GM19238 (cell line): ENCODE measurements around the gene BCO1.
"Not testable (repeated sequence)": the region's sequence is repeated elsewhere in the genome, so short reads cannot be mapped to it uniquely, and the experiment has no call there.

ENCODE experiments used
- DNase-seq: peaks from one replicate; pipeline ENCODE4 v3.0.0; 2011; ENCODE audit warnings: low spot score; ENCODE audit not compliant: insufficient read length

The BCO1 gene, protein sequence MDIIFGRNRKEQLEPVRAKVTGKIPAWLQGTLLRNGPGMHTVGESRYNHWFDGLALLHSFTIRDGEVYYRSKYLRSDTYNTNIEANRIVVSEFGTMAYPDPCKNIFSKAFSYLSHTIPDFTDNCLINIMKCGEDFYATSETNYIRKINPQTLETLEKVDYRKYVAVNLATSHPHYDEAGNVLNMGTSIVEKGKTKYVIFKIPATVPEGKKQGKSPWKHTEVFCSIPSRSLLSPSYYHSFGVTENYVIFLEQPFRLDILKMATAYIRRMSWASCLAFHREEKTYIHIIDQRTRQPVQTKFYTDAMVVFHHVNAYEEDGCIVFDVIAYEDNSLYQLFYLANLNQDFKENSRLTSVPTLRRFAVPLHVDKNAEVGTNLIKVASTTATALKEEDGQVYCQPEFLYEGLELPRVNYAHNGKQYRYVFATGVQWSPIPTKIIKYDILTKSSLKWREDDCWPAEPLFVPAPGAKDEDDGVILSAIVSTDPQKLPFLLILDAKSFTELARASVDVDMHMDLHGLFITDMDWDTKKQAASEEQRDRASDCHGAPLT

DNA sequence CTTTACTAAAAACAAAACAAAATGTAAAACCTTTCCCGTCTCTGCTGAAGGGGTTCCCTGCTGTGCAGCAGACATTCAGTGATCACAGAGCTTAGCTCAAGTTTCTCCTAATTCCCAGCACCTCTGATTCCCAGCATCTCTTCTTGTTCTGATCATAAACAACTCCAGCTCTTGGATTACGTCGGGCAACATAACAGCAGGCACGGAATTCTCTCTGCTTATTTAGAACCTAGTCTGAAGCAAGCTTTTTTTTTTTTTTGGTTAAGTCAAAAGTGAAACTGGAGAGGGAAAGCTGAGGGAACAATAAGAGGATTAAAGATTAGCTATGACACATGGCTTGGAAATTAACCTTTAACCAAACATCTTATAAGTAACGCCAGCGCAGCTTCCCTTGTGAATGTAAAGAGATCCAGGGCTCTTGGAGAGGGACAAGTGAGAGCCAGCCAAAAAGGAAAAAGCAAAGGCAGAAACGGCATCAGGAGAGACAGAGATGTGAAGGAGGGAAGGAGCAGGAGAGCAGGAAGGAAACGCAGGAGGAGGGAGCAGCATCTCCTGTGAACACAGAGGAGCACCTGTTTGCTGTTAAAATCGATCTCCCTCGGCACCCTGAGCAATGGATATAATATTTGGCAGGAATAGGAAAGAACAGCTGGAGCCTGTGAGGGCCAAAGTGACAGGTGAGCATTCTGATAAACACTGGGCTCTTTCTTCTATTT lies at the start of gene BCO1:
BCO1 (plus strand) TSS at position 394 of the 716 bp plus-strand sequence; CDS start at position 614, 220 bp downstream.
- no peak for DNase-seq

DNA sequence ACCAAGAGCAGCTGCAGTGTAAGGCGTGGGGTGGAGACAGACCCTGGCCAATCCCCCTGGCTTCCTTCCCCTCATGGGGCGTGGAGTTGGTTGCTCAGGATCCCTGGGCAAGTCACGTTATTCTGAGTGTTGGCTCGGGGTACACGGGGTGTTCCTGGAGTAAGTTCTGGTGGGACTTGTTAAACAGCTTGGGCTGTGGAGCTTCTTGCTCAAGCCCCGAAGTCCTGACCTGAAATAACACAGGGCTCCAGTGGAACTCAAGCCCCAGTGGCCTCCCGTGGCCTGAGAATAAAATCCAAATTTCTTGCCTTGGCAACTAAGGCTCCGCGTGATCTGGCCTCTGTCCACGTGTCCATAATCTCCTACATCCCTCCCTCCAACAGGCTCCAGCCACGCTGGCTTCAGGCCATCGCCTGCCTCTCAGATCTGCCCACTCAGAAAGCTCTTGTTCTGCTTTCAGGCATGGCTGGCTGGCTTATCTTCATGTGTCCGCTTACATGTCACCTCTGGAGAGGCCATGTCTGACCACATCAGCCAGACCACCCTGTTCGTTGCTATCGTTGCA lies 49.3 kb upstream of the BCO1 start:
- no peak for DNase-seq

DNA sequence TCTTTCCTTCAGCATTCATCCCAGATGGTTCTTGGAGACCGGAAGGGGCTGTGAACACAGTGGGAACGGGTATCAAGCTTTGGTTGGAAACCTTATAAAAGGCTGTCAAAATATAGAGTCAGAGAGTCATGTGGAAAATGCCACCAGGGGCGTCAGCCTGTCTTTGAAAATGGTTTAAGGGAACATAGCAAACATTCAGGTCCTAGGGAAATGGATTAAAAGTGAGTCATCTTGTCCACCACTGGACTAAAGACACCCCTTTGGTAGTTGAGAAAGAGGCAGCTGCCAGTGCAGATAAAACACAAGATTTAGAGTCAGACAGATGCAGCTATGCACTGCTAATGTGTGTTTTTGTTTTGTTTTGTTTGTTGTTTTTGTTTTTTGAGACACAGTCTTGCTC lies 47.8 kb upstream of the BCO1 start:
- no peak for DNase-seq

DNA sequence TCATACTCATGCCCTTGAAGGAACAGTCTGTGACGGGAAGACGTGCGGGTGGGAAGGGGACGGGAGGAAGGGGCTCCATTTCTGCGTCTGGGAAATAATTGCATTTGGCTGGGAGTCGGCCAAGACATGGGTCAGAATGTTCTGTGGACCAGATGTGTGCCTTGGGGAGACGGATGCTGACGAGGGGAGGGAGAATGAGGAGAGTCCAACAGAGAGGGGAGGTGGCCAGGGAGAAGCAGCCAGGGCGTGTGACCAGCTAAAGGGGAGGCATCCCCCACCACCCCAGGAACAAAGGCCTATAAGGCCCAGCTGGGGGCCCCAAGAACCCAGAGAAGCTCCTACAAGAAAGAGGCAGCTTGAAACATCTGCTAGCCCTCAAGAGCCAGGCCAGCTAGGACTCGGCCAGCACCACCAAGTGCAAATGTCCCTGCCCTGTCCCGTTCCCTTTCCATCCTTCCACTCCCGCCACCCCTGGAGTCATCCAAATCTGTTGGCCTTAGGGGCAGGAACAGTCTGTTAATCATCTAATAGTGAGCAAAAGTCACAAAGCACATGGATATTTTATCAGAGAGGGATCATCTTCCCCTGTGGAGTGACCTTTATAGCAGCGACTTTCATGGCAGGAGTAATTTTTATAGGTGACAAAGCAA lies 42.5 kb upstream of the BCO1 start:
- DNase-seq, result no peak

DNA sequence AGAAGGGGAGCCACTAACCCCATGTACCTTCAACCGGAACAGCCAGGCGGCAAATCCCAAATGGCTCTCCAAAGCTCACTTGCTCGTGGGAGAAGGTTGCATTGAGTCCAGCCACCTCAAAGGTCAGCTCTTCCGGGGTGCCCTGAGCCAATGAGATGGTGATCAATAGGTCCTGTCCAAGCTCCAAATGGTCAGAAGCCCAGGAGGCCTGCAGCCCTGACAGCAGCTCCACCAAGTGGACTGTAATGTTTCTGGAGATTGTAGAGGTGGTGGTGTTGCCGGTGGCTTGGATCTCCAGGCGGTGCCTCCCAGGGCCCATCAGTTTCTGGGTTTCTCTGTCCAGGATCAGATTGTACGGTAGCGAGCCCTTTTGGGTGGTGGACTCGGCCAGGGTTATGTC lies 39.9 kb upstream of the BCO1 start:
- DNase-seq, result no peak

DNA sequence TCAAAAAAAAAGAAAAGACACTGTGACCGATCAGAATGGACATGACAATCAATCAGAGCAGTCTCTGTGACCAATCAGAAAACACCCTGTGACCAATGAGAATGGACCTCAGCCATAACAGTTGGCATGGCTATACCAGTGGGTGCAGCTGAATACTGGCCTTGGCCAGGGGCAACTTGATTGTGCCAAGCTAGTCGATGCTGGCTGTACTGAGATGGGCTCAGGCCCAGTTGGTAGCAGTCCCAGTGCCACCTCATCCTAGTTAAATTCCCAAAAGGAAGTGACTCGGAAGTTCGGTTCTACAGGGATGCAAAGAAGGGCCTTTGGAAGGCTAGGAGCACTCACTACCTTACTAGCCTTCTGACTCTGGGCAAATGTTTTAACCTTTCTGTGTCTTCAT lies 37.2 kb upstream of the BCO1 start:
- DNase-seq, result no peak

DNA sequence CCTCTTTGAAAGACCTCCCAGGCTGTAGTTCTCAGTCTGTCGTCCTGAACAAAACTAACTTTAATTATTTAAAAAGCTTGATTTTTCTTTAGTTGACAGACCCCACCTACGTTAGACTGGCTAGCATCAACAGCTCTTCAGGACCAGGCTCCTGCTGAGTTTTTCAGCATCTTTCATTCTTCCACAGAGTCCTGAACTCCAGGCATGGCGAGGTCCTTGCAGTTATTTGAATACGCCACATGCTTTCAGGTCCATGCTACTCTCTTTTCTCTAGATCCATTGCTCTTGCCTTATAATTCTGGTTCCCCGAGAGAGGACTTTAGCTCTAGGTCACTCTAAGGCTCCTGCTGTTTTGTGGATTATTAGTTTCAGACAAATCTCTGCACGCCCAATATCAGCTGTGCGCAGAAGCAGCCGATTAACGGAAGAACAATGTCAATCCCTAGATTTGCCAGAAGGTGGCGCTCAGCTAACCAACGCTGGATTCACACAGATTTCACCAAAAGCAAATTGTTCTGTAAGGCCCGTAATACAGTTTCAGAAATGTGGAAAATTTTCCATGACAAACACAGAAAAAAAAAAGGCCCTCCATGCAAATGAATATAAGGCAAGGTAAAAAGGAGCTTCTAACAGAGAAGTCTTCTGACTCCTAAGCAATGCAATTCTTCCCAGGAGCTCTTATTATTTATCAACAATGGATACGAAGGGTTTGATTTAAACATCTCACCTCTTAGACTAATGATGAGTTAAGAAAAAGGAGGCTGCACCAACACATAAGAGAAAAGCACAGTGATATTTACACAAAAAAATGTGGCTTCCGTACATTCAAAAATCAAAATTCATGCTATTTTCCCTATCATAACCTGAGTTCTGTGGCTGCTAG lies 33.5 kb upstream of the BCO1 start:
- peak; percentile 46 for DNase-seq

DNA sequence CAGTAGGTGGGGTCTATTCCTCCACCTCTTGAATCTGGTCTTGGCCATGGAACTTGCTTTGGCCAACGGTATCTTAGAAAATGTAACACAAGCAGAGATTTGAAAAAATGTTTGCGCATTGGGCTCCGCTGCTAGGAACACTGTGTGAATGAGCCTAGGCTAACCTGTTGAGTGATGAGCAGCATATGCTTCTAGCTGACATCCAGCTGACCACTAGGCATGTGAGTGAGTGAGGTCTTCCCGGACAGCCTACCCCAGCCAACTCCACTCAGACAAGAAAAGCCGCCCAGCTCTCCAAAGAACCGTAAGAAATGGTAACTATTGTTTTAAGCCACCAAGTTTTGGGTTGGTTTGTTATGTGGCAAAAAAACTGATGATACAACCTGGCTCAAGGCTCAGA lies 31.4 kb upstream of the BCO1 start:
- DNase-seq, result no peak

DNA sequence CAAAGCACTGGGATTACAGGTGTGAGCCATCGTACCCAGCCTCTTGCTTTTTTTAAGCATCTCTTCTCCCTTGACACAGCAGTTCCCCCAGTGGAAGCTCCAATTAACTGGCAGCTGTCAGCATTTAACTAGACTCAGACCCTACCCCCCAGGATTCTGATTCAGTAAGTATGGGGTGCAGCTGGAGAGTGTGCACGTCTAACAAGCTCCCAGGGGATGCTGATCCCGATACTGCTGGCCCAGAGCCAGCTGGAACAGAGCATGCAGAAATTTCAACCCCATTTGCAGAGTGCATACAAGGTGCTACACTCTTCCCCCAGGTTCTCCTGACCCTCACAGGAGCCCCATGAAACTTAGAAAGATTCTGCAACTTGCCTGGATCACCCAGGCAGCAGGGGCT lies 27.7 kb upstream of the BCO1 start:
- no peak for DNase-seq

DNA sequence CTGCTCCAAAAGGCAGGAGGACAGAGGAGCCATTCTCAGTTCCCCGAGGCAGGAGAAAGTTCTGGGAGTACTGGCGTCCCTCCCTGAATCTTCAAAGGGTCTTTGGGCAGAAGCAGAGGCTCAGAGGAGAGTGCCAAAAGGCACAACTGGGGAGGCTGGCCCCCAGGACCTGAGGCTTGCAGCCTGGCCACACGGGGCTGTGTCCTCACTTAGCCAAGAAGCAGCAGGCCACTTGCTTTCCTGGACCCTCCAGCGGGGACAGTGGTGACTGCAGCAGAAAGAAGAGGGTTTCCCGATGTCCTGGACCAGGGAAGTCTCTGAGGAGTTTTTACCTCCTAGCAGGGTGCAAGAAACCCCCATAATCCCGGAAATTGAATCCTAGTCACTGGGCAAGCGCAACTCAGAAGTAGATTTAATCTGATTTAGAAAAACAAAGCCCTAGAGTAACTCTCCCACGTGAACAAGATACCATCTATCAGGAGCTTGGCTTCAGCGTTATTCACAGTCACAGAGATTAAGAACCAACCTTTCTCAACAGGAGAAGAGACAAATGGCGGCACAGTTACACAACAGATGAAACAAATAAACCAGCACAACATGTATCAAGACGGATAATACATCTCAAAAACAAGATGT lies 25.5 kb upstream of the BCO1 start:
- no peak for DNase-seq

DNA sequence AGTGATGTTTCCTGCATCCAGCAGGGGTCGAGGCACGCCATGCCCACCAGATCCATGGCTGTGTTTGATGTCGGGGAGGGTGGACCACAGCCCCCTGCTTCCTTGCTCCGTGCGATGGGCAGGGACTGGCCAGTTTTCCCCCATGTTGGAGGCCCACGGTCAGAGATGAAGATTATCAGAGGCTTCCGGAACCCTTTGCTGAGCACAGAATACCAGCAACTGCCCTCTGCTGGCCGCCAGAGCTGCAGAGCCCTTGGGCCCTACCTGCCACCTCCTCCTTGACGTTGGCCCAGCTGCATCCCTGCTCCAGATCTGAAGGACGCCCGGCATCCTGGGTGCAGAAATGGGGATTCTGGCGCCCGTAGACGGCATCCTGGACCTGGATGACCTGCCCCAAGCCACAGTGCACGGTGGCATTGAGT lies 23.7 kb upstream of the BCO1 start:
- DNase-seq, result no peak

DNA sequence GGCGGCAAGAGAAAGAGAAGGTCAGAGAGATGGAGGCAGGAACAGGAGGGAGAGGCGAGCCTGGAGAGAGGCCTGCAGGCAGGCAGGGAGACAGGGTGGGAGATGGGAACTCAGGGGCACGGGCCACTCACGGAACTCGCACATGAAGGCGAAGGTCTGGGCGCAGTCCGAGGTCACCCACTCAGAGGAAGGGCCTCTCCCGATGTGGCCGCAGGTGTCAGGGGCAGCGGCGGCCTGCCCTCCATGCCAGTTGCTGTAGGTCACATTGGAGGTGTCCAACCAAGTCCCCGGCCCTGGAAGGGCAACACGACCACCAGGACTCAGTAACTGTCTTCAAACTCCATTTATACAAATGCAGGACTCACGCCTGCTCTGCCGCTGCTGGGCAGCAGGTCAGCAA lies 22.4 kb upstream of the BCO1 start:
- DNase-seq, result no peak

DNA sequence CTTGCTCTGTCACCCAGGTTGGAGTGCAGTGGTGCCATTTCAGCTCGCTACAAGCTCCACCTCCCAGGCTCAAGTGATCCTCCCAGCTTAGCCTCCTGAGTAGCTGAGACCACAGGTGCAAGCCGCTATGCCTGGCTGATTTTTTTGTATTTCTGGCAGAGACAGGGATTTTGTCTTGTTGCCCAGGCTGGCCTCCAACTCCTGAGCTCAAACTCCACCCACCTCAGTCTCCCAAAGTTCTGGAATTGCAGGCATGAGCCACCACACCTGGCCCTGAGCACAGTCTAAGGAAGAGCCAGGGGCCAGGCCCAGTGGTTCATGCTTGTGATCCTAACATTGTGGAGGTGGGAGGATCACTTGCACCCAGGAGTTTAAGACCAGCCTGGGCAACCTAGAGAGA lies 21.8 kb upstream of the BCO1 start:
- DNase-seq, result no peak

DNA sequence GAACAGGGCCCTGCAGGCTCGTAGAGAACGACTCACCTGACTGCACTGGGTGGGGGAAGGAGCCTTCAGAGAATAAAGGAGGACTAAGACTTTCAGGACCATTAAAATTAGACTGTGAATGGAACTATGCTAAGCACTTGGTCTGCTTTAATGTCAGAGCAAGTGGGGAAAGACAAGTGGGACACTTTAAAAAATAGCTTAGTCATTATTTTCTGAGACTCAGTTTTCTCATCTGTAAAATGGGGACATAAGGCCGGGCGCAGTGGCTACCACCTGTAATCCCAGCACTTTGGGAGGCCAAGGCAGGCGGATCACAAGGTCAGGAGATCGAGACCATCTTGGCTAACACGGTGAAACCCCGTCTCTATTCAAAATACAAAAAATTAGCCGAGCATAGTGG lies 19.3 kb upstream of the BCO1 start:
- DNase-seq, result no peak

DNA sequence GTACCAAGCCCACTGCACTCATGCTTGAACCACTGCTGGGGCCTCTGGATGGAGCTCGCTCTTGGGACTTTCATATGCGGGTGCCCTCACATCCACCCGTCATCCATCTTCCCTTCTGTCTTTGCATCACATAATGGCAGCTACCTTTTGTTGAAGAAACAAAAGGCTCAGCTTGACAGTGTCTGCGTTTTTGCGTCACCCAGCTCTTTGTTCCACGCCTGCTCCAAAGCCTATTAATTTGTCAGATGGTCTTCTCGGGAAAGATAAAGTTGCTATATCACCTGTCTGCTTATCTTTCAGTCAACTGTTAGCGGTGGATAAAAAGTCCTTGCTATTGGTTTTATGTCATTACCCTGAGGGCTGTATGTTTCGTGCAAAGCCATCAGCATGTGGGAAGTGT lies 18.1 kb upstream of the BCO1 start:
- DNase-seq, result no peak

DNA sequence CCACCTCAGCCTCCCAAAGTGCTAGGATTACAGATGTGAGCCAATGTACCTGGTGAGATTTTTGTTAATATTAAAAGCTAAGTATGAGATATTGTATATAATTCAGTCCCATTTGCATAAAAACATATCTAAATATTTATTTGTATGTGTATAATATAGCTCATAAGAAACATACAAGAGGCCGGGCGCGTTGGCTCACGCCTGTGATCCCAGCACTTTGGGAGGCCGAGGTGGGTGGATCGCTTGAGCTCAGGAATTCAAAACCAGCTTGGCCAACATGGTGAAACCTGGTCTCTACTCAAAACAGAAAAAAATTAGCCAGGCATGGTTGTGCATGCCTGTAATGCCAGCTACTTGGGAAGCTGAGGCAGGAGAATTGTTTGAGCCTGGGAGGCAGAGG lies 16.8 kb upstream of the BCO1 start:
- no peak for DNase-seq

DNA sequence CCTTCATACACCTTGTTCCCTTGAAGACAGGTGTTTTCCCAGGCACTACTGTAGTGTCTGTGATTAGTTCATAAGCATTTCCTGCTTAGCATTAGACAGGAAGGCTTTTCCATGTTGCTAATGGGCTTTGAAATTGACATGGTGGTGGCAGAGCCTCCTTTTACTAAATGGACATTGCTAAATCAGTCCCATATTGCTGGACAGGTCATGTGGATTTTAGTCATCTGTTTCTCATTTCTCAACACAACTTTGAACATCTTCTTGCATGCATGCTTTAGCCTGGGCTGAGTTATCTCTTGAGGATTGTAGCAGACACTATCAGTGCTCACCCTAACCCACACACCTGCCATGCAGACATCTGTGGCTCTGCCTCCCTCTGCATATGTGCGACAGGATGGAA lies 13.7 kb upstream of the BCO1 start:
- DNase-seq, result no peak

DNA sequence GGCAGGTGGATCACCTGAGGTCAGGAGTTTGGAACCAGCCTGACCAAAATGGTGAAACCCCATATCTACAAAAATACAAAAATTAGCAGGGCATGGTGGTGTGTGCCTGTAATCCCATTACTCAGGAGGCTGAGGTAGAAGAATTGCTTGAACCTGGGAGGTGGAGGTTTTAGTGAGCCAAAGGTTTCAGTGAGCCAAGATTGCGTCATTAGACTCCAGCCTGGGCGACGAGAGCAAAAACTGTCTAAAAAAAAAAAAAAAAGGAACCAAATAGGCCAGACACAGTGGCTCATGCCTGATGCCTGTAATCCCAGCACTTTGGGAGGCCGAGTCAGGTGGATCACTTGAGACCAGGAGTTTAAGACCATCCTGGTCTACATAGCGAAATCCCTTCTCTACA lies 12.8 kb upstream of the BCO1 start:
- not testable (repeated sequence) for DNase-seq

DNA sequence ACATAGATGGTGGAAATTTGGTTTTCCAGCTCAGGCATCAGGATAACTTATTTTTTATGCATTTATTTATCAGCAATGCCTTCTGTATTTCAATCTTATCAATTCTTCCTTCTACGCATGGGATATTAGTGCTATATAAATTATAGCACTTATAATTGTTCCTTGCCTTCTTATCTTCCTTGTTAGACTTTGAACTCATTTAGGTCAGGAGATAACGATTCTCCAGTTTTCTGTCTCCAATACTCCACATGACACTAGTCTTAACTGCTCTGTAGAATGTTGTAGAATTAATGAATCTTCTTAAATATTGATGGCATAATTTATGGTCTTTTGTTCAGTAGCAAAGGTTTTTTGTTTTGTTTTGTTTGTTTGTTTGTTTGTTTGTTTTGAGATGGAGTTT lies 10.7 kb upstream of the BCO1 start:
- DNase-seq, result no peak

DNA sequence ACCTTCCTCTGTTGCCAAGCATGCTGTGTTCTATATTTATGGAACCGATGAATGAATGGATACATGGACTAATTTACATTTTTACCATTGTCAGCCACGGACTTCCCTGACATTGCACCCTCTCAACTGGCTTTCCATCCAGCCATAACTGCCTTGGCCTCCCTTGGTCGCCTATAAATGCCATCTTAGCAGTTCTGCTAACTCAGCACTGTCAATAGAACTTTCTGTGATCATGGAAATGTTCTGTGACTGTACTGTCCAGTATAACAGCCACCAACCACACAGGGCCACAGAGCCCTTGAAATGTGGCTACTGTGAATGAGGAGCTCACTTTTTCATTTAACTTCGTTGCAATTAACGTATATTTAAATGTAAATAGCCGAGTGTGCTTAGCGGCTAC lies 8.7 kb upstream of the BCO1 start:
- DNase-seq, result no peak
